NCI-H345 (cell line): ENCODE measurements around the gene AMPD3.

ENCODE experiments used
- DNase-seq: peaks from one replicate; lab custom pipeline; 2025; lab: John Stamatoyannopoulos, UW

AMPD3 gene

DNA sequence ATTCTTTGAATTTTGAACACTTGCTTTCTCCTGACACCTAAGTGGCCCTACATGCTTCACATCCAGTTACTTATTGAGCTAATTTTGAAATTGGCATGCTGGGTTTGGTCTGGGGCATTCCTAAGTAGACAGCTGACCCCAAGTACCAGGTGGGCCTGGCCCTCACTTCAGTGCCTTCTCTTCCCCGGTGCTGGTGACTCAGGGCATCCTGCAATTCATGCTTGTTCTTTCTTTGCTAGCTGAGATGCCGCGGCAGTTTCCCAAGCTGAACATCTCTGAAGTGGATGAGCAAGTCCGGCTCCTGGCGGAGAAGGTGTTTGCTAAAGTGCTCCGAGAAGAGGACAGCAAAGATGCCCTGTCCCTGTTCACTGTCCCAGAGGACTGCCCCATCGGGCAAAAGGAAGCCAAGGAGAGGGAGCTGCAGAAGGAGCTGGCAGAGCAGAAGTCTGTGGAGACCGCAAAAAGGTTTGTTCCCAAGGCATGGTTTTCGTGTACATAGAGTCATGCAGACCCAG, 6.3 kb downstream of the AMPD3 start:
- DNase-seq, result no peak

DNA sequence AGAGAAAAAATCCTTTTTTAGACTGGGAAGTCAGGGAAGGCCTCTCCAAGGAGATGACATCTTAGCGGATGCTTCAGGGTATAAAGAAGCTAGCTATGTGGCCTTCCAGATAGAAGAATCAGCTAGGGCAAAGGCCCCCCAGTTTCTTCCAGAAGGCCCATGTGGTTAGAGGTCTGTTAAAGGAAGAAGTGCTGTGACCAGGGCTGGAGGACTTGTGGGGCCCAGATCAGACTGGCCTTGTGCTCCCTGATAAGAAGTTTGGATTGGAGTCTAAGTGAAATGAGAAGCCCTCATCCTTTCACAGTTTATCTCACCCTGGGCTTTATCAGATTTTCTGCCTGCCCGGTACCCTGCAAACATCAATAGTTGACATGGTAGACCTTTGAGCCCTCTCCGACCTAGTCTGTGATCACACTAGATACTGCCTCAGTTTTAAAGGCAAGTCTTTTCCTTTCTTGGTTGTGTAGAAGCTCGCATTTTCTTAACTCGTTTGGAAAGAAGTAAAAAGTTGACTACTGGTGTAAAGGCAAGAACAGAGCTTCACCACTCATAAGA, 7.8 kb downstream of the AMPD3 start:
- no peak for DNase-seq

DNA sequence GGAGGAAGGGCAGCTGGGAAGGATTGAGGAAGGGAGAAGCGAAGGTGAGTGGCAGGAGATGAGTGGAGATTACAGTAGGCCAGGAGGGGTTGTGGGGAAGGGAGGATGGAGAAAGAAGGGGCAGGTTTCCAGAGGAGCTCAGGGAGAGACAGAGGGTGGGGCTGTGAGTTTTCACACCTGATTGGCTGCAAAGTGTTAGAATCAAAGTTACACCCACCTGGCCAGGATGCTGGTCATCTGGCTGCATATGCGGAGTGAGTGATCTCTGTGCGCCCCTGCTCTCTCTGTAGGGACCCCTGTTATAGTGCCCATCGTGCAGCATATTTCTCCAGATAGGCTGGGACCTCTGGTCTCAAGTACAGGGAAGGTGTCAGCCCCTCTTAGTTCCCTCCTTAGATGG, 18.3 kb downstream of the AMPD3 start:
- DNase-seq, result no peak

DNA sequence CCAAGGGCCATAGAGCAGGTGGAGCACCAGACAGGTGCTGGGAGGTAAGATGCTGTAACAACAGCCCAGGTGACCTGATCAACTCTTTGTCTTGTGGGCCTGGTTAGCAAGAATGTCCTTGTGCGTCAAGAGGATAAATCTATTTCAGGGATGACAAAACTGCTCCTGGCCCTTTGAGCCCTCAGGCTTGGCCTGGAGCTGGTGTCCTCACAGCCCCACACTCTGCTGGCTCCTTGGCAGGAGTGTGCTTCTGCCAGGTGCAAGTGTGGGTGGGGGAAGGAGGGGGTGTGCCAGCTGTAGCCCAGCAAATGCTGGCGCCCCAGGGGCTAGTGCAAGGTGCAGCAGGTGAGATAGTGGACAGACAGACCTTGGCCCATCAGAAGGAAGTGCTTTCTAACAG, 19.5 kb downstream of the AMPD3 start:
- no peak for DNase-seq

DNA sequence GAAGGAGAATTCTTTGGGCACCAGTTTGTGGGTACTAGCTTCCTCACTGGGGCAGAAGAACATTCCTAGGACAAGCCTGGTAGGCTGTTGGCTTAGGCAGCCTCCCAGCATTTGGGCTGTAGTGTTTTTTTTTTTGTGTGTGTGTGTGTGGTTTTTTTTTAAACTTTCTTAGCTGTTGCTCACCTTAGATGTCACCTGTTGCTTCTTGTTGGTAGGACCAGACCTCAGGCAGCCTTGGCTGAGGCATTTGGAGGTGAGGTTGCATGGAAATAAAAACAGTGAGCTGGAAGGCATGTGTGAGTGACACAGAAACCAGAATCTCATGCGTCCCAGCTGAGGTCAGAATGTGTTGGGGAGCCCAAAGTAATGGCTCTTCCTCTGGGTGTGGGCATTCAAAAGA, 21.3 kb downstream of the AMPD3 start:
- no peak for DNase-seq

DNA sequence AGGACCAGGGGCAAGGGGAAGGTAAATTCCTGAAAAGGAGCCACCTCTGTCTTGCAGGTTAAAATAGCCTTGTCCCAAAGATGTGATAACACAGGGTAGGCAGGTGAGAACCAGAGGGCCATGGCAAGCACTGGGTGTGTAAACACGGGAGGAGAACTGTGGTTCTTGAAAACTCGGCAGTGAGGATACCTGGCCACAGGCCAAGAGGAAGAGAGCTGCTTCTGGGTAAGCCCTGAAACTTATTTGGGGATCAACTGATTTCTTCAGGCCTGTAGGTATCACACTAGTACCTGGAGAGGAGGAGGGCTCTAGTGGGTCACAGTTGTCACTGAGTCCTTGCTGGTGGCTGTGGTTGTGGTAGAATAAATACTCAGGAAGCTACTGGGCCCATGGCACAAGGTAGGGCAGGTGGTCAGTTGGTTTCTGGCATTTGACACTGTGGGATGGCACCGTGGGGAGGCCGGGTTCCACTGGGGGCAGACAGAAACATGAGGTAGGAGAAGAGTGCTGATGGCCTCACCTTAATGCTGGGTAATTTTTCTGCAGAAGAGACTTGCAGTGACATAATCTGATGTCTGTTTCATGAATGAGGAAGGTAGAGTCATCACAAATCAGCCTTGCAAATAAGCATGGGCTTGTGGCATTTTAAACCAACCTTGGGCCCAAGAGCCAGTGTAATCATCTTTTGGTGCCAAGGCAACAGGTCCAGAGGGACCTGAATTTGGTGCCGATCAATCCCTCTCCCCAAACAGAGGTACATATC, 22.0 kb downstream of the AMPD3 start:
- no peak for DNase-seq

DNA sequence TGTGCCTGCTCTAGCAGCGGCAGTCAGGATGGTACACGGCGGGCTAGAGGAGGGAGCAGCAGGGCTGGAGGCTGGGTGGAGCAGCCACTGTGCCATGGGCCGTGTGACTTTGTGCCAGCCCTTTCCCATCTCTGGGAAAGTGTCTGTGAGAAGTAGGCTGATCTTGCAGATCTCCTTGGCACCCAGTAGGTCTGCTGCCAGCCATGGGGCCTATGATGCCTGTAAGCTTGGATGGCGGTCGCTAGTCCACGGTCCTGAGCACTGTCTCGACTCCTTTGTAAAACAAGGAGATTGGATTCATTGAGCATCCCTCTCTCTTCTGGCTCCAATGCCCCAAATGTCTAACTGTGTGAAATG, 22.6 kb downstream of the AMPD3 start:
- DNase-seq, result no peak

DNA sequence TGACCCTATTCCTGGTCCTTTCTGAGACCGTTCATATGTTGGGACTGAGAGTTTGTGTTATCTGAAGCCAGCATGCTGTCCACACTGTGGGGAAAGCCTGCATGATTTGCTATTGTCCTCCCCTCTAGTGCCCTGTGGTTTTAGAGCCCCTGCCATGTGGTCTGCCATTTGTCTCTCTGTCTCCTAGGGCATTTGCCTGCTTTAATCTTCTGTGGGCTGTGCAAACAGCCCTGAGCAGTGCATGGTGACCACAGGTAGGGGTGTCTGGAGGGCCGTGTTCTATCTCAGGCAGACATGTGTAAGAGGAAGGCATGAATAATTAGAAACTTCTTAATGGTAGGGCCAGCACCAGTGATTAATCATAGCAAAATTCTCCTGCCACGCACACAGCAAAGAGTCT, 23.0 kb downstream of the AMPD3 start:
- no peak for DNase-seq

DNA sequence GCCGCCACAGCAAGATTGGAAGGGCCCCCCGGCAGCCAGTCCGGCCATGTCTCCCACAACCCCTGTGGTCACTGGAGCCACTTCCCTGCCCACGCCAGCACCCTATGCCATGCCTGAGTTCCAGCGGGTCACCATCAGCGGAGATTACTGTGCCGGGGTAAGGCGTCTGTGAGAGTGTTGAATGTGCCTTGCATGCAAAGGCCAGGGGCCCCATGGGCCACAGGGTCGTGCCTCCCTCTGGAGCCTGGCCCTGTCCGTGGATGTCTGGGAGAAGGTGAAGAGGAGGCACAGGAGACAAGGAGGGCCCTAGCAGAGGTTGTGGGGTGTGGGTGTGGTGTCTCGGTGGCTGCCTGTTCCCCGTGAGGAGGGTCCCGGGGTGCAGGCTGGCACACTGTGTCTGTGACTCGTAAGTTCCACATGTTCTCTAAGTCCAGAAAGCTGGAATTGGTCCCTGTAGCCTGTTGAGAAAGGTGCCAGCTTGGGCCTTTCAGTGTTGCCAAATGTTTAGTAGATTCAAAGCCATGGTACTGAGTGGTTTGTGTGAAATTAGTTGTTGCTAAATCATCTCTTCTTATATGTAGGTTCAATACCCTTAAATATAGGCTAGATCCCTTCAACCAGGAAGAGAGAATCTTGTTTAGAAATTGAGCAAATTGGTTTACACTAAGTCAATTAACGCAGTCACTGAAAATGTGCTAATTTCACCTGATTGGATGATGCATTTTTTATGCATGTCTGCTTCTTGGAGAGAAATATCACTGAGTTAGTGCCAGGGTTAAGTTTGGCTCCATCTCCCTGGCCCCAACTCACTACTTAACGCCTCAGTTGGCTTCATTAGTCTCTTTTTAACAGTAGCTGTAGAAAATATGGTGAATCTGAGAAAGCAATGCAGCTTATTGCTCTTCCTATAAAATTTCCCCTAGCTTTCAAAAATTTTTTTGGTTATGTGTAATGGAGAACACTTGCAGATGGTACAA, 23.8 kb downstream of the AMPD3 start:
- no peak for DNase-seq

DNA sequence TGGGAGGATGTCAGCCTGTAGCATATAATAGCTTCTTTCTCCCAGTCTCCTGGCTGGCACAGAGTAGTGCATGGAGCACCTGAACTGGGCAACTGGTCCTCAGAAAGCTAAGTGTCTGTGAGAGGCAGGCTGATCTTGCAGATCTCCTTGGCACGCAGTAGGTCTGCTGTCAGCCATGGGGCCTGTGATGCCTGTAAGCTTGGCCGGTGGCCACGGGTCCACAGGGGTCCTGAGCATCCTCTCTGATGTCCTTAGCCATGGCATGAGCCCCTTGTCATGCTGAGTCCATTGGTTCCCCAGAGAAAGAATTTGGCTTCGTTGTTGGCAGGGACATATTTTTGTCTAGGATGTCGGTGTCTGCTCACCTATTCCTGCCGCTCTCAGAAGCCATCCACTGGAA, 25.0 kb downstream of the AMPD3 start:
- no peak for DNase-seq

DNA sequence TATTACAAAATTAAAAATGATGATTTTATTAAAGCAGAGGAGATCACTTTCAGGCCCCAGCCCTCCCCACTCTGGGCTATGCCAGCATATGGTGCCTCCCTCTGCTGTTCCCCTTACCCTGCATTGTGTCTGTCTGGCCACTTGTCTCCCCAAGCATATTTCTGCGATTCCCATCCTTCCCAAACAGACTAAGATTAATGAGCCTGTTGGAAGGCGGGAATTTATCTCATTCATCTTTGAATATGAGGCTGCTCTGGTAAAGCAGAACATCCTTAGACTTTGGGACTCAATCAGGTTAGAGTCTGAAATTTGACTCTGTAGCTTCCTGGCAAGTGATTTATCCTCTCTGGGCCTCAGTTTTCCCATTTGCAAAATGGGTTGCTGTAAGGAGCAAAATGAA, 25.7 kb downstream of the AMPD3 start:
- DNase-seq, result no peak

DNA sequence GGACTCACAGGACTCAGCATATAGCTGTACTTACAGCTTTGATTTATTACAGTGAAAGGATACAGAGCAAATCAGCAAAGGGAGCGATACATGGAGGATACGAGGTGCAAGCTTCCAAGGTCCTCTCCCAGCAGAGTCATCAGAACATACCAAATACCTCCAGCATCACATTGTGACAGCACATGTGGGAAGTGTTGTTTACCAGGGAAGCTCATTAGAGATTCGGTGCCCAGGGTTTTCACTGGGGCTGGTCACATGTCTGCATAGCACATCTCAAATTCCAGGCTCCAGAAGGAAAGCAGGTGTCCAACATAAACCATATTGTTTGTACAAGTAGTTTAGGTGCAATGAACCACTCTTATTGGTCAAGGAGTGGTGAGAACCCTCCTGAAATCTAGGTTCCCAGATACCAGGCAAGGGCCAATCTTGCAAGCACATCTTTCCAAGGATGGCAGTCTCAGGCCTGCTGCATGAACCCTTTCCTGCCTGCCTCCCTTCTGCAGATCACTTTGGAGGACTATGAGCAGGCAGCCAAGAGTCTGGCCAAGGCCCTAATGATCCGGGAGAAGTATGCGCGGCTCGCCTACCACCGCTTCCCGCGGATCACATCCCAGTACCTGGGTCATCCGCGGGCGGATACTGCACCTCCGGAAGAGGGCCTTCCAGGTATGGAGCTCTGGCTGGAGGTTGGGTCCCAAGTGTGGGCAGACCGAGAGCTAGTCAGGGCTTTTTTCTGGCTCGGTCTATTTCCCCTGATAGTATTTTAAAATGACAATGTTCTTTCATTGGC, 26.7 kb downstream of the AMPD3 start:
- no peak for DNase-seq

DNA sequence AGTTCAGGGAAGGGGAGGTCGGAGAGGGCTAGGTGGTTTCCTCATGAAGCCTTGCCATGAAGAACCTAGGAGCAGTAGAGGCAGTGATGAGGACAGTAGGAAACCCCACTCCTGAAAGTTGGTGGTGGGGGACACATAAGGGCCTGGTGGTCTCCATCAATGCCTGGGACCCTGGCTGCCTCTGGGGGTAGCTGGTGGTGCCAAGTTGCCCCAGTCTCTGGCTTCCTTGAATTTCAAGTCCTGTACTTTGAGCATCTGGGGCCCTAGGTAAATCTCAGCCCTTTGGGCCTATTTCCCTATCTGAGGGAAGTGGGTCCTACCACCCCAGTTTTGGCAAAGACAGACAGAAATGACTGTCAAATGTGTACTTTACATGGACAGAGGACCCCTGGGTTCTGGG, 28.1 kb downstream of the AMPD3 start:
- DNase-seq, result no peak

DNA sequence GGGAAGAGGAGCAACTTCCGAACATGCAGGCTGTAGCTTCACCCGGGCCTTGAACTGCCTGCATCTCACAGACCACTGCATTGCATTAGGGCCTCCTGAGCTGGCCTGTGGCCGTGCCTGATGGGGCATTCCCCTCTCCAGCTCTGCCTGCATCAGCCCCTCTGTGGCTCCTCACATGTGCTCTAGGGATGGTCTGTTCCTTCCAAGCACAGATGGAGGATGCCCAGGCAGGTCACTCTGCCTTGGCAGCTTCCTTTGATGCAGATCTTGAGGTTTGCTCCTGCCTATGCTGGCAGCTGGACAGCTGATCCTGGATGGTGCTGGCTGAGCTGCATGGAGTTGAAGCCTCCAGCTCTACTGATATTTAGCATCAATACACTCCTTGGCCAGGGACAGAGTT, 28.5 kb downstream of the AMPD3 start:
- DNase-seq, result no peak

DNA sequence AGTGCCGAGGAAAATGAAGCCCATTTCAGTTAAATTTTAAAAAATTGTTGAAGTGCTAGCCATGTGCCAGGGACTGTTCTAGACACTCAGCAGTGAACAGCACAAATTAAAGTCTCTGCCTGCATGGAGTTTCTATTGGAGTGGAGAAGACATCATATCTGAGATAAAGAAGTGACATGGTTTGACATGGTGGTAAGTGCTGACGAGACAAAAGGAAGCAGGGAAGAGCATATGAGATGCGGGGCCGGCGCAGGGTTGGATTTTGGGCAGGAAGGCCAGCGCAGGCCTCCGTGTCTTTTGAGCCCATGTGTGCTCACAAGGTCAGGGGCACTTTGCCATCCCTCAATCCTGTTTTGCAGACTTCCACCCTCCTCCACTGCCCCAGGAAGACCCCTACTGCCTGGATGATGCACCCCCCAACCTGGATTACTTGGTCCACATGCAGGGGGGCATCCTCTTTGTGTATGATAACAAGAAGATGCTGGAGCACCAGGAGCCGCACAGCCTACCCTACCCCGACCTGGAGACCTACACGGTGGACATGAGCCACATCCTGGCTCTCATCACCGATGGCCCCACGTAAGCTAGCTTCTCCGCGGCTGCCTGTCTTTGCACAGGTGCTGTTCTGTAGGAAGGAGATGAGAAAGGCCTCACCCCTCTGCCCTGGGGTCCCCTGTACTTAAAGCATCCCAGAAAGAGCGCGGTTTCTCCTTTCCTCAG, 29.6 kb downstream of the AMPD3 start:
- no peak for DNase-seq

DNA sequence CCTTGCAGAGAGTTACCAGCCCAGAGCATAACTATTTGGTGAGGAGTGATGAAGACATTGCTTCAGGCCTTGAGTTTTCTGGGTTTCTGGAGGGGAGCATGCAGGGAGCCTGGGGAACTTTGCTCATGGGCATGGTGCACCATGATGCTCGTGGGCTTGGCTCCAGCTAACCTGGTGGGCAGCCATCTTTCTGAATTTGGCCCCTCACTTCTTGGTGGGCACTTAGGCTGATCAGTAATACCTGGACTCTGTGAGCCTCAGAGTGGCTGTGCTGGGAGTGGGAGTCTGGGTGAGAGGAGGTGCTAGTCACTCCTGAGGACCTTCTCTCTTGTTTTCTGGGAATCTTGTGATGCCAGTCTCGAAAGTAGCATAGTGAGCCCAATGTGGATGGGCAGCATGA, 30.6 kb downstream of the AMPD3 start:
- DNase-seq, result no peak

DNA sequence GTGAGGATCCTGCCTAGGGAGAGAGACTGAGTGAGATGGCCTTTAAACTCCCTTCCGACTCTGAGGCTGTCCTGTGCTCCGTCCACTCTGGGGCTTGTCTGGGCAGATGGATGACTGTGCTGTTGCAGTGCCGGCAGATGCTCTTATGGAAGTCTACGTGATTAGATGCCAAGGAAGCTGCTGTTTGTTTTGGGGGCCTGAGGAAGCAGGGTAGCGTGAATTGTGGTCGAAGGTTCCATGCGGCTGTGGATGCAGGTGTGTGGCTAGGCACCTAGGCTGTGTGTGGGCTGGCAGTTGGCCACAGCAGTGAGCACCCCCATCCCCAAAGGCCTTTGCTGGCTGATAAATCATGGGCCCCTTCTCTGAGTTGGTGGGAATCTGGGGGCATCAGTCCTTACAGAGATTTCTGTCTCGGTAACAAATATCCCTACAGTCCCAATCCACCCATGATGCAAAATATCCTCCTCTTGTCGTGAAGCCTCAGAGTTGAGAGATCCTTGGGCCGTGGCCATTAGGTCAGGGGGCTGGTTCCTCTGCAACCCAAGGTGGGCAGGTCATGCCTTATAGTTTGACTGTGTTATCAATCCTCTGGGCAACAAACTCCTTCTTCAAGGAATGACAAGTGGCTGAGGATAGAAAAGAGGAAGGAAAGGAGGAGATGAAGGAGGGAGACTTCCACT, 31.2 kb downstream of the AMPD3 start:
- DNase-seq, result no peak

DNA sequence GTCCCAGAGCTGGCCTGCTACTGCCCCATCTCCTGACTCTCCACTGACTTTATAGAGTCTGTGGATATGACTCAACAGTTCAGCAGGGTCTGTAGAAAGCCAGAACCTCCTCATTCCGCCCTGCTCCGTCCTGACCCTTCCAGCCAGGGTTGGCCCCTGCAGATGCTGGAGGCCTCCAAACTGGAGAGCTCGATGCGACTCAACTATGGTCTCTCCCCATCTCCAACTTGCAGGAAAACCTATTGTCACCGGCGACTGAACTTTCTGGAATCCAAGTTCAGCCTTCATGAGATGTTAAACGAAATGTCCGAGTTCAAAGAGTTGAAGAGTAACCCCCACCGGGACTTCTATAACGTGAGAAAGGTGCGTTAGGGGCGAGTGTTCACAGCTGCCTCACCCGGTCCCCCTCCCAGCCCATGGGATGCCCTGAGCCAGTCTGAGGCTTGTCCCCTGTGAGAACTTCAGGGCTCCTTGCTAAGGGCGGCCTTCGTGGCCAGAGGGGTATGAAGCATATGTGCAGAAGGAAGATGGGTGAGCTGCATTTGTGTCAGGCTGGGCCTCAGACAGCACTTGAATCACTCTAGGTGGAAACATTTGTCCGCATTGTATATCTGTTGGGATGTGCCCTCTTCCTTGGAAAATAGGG, 32.1 kb downstream of the AMPD3 start:
- DNase-seq, result no peak

DNA sequence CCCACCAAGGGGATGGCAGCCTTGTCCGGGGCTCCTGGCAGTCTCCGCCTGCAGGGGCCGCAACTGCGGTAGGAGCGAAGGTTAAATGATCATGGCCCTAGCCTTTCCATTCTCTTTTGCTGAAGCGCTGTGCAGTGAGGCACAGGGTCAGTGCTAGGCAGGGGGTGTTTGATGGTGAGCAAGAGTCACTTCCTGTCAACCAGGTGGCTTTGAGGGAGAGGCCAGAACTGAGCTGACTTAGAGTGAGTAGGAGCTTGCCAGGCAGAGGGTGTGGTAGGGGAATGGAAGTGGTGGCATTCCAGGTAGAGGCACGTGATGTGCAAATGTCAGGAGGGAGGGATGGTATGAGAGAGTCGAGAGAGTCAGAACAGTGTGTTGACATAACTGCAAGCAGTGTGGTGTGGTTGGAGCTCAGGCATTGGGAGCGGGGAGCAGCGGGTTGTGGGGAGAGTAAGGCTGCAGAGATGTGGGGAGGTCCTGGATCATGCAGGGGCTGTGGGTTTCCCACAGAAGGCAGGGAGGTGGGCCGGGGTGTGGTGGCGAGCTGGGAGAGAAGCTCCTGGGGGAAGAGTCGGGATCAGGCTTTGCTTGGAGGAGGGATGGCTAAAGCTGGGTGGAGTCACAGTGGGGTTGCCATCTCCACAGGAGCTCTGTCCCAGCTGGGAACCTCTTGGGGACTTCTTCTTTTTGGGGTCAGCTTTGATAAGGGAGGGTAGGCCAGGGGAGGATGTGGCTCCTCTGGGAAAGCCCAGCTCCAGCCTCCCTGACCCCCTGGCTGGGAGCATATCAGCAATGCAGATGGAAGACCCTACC, 33.3 kb downstream of the AMPD3 start:
- no peak for DNase-seq
